Left lobe of liver (tissue), 2 donors: ENCODE data around the gene NOVA1. TPM values are rescaled to one million over a fixed set of nuclear protein-coding genes. Genes with fewer than 3 reads are reported as not detected.

Experiments used
- ATAC-seq: fragments of 200-7000 bp; cut with Tn5 transposase; one replicate; pipeline ENCODE4 v1.9.1; 2020; ENCODE audit warnings: mild to moderate bottlenecking, moderate library complexity
- DNase-seq: peaks from one replicate; pipeline ENCODE4 v3.0.0-alpha.2; 2020; ENCODE audit warnings: low spot score
- total RNA-seq: library from RNA; stranded (reverse); gene quantifications from one replicate; pipeline ENCODE4 v1.2.1, GENCODE V29; 2021
- donor health status: DM: no; HTN: no; CAD: no; lungs with moderate emphysema.
- donor health status: DM: no; HTN: yes; CAD: no.

Gene NOVA1
- total RNA-seq, 1 donor from 2014 or later: 0.25 TPM

DNA sequence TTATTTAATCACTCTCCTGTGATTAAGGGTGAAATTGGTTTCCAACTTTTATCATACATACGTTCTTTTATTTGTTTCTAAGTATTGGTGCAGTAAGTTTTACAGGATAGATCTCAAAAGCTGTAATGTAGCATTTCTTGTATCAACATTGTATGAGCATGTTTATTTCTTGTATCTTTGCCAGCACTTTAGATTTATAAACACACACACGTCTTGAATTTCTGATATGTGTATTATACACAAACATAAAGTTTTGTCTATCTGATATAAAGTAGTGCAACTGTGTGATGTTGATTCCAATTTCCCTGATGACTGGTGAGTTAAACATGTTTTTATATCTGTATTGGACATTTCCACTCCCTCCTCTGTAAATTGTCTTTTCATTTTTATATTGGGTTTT is 134.7 kb downstream of the NOVA1 start:
- no peak for DNase-seq
- ATAC-seq: no peak

DNA sequence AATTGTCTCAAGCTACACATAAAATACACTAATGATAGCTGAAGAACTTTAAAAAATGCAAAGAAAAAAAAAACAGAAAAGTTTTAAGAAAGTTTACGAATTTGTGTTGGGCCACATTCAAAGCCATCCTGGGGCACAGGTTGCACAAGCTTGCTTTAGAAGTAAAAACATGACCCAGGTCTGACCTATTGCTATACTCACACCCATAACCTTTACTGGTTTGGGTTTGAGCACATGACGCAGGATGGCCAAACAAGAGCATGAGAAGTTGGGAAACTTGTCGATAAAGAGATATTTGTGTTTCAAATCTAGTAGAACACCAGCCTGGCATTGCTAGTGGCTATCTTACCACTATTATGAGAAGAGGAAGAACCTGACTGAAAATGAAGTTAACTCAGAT is 143.7 kb downstream of the NOVA1 start:
- DNase-seq (no peak), ATAC-seq (peak; percentile 48)

DNA sequence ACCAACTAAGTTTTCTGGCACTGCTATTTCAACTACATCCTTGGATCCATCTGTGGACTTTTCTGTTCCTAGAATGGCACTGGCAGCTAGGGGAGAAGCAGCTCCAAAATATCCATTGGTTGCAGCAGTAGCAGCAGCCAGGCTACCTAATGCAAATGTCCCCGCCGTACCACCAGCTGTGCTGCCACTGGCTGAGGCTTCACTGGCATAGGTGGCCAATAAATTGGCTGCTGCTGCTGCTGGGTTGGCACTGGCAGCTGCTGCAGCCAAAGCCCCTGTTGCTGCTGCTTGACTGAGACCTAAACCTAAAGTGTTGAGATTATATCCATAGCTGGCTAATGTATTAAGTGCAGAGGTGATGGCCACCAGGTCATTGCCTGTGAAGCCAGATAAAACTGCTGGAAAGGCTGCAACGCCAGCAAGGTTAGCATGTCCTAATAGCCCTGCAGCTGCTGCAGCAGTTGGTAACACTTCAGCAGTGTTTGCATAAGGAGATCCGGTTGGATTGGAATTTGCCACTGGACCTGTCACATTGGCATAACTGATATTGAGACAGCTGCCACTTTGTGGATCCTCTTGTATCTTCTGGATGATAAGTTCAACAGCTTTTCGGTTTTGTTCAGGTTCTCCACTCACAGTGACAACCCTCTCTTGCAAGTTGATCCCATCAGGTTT is 149.5 kb downstream of the NOVA1 start:
- DNase-seq (no peak), ATAC-seq (peak; percentile 22)

DNA sequence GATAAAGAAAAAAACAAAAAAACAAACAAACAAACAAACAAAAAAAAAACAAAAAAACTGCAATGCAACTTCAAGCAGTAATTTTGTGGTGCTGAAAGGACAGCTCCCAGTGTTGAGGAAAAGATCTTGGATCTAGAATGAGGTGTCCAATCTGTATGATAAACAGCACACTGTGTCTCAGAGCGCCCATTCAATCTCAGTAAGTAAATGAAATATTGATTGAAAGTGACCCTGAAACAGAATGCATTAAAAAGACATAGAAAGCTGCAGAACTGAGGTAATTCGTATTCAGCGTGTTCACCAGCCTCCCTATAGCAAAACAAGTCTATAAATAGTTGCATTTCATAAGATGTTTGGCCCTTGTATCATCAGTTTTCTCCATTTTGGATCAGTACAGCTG is 153.0 kb downstream of the NOVA1 start:
- no peak for DNase-seq
- no peak for ATAC-seq

DNA sequence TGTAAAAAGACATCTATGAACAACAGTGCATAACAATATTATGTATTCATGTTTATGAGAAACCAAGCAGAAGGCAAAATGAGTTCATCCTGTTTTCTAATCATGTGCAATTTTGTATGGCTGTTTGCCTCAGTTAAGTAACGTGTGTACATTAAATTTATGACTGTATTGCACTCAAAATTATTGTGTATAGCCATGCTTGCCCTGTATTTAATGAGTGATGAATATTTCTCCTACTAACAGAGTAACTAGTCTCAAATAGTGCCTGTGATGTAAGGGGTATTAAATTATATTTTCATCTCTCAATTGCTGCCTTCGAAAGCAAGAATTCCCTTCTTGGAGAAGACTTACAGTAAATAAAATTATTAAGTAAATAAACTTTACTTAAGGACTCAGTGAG is 154.2 kb downstream of the NOVA1 start:
- ATAC-seq (no peak), DNase-seq (no peak)

DNA sequence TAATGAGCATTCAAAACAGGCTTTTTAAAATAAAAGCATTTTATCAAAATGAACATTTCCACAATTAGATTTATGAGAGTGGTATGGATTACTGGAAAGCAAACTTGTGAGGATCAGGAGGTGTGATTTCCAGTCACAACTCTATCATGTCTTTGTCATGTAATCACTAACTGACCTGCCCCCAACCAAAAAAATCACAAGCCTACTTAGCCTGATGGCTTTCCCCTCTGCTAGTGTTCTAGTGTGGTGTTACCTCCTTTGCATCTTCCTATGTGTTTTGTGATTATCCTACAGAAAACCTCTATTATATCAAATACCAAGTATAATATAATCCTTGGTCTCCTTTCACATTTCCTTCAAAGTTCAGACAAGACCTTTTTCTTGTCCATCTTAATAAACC is 168.6 kb downstream of the NOVA1 start:
- ATAC-seq (no peak), DNase-seq (no peak)

DNA sequence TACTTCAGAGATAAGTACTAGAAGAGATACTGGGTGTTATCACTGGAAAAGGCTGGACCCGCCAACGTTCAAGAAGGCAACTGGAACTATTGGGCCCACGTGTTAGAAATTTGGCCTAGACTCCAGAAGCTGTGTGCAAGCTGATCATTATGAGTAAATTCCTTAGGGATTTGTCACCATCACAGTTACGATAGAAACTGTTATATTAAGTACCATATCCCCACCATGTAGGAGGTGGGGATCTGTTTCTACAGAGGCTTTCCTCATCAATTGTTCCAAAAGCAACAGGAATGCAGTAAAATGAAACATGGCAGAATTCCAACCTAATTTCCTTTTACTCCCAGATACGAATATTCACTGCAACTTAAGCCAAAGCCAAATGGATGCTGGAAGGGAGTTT is 170.7 kb downstream of the NOVA1 start:
- ATAC-seq (no peak), DNase-seq (no peak)

DNA sequence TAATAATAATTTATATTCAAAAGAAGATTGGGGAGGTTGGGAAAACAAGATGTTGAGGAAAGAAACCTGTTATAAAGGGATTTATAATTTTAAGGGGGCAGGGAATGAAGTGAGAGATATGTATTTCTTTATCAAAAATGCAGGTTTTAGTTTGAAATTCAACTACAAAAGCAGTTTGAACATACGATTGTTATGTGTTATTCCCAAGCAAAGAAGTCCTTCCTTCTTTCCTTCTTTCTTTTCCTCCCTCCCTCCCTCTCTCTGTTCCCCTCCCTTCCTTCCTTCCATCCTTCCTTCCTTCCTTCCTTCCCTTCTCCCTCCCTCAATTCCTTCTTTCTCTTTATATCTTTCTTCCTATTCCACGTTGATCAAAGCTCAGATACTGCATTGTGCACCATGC is 173.3 kb downstream of the NOVA1 start:
- DNase-seq: no peak
- ATAC-seq: no peak

DNA sequence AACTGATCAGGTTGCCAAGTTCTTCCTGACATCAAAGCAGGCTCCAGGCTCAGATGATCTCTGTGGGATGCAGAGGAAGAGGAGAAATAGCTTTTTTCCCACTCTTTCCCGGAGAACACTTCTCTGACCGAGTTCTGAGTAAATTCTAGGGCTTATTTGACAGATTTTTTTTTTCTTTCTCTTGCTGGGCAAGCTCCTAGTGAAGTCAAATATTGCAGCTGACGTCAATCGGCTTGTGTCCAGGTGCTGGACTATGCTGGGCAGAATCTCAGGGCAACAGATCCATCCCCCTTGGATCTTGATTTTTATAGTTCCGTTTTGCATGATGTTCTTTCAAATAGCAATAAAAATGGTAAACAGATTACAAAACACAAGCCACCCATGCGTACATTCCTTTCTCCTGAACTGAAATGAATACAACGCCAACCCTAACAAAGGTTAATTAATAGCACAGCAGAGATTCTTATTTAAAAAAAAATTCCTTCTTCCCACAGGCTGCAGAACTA is 182.2 kb downstream of the NOVA1 start:
- peak; percentile 51 for DNase-seq
- ATAC-seq: peak; percentile 77

DNA sequence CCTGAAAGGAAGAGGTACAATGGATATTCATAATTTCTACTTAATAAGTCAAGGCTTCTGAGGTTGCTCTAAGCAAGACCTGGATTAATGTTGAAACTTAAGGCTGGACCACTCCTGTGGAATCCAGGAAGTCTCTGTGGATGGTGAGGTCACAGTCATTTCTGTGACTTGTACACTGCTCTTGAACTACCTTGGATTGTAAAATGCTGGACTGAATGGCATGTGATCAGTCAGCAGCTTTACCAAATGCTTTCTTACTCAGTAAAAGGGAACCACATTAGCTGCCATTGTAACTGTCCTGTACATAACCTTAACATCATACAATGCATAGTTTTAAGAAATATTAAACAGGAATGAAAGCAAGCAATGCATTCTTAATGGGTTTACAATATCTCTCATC is 182.9 kb downstream of the NOVA1 start:
- DNase-seq (no peak), ATAC-seq (no peak)

DNA sequence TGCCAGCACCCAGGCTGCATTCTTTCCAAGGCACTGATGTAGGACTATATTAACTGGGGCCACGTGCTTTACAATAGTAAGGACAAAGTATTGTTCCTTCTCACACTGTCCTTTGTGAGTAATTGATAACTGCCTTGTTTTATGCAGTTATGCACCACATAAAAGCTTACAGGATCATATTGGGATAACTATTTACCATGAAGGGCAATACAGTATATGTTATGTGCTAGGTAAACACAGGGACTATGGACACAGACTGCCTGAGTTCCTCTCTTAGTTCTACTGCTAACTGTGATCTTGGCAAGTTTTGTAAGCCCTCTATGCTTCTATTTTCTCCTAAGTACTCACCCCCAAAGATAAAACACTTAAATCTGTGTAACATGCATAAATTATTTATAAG is 183.7 kb downstream of the NOVA1 start:
- DNase-seq (no peak), ATAC-seq (no peak)

DNA sequence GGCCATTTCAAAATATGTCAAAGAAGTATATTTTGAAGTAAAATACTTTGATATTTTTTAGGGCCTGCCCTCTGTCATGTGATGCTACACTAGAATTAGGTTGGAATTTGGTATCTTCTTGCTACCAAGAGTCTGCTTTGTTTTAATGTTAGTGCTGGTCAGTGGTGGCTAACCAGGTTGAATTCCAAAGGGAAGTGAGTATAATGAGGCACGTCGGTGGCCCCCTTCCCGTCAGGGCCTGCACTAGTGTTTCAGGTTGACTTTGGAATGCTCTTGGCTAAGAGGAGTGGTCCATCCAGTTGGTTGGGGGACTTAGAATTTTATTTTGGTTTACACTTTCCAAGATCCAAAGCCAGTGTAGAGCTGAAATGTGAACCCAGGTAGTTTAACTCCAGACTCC is 185.4 kb downstream of the NOVA1 start:
- no peak for DNase-seq
- ATAC-seq: no peak

DNA sequence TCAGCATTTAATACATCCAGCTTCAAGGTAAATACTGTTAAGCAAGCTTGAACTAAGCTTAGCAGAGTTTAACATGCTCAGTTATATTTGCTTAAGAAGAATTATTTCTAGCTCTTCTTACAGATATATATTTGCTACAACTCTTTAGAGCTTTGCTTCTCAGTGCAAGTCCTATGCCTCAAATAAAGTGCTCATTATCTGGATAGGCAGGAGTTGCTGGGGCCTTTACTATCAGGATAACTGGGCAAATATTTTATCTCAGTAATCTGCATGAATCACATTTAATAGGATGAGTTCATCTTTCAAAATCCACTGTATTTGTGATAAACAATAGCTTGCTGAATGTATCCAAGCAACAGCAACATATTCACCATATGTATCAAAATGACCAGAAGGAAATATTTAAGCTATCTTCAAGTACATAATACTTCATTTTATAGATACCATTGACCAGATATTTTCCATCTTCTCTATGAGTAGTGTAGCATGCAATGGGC is 187.6 kb downstream of the NOVA1 start:
- DNase-seq: no peak
- ATAC-seq: no peak

DNA sequence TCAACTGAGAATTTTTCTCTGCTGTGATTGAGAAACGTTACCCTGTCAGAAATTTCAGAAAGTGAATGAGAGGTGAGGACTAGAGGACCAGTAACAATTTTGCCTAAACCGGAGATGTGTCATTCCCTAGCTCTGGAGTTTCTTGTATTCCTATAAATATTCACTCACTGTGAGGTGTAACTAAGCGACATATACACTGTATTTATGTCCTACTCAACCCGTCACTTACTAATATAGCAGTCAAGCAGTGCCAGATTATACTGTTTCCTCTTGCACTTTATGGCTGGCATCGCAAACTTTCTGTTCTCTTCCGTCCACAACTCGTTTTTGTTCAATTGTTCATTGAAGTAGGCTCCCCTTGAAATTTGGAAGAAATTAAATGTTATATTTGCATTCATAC is 192.9 kb downstream of the NOVA1 start:
- ATAC-seq: no peak

DNA sequence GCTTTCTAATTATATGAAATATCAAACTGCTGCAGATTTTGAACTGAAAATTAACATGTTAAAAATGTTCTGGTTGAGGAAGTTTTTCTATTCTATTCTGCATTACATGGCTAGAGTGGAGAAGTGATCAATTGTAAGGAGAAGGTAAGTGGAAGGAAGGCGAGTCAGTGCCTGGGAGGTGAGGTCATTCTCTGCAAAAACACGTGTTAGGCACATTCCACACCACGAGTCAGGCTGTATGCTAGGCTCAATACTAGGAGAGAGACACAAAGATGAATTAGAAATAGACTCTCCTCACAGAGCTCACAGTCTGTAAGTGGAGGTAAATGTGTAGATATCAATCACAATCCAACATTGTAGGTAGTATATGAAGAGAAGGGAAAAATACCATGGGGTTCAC is 194.1 kb downstream of the NOVA1 start:
- ATAC-seq: no peak
- DNase-seq: no peak

More for the DNA sequence above, 192.9 kb downstream of the NOVA1 start:
- DNase-seq: no peak

DNA sequence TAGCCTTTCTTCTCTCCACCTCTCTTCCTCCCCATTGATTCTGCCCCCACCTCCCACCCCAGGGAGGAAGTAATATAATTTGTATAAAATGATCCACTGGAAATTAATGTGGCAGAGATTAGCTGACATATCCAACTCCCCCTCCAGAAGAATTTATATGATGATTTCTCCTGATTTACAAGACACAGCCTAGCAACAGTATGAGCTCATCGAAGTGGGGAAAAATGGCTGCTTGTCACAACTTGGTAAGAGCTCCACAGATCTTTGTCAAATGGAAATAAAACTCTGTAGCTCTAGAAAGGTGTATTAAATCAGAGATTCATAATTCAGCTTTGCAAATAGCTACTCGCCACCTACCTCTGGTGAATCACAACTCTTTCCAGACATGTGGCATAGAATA is 195.7 kb downstream of the NOVA1 start:
- DNase-seq (no peak), ATAC-seq (no peak)

DNA sequence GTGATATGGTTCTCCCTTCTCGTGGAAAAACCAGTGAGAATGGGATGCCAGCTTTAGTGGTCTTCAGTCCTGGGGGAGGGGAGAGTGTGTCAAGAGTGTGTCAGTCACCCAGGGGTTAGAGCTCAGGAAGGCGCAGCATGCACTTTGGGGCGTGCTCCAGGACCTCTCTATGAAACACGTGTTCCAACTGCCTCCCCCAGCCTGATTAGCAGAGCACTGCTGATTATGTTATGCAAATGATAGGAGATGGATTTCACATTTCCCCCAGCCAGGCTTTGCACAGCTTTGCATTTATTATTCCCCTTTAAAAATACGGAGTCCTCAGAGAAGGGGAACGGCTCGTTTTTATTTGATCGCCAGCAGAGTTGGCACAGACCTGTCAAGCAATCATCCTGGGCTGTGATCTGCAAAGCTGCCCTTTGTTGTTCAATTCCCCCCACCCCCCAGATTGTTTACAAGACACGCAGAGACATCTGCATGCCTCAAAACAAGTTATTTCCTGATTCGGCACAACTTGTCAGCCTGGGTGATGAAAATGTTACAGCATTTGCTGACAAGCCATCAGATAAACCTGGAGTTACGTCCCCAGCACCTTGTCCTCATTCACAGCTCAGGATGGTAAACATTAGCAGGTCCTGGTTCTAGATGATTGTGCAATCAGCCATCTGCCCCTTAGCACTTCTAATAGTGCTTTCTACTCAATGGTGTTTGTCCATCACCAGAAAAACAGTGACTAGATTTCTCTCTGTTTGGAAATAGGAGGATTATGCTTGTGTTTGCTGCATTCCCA is 196.5 kb downstream of the NOVA1 start:
- ATAC-seq (peak; percentile 78), DNase-seq (no peak)

DNA sequence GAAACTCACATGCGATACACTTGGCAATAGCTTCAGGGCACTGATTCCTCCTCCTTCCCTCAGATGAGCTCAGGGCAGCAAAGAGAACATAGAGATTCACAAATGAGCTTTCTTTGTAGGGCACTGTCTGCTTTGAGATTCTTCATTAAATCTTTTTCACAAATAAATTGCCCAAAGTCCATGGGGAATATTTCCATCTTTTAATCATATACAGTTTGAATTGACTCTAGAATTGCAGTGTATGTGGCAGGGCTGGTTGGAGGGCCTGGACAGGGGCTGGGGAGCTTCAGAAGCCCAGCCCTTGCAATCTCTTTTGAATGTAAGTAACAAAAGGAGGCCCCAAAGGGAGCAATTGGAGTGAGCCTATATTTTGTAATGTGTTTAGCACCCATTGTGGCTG is 197.5 kb downstream of the NOVA1 start:
- DNase-seq (no peak), ATAC-seq (no peak)

DNA sequence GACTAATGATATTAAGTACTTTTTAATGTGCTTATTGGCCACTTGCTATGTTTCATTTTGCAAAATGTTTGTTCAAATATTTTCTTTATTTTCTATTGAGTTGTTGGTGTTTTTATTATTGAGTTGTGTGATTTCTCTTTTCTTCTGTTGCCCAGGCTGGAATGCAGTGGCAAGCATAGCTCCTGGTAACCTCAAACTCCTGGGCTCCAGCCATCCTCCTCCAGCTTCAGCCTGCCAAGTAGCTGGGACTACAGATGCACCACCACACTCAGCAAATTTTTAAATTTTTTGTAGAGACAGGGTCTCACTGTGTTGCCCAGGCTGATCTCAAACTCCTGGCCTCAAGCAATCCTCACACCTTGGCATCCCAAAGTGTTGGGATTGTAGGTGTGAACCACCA is 199.2 kb downstream of the NOVA1 start:
- ATAC-seq (no peak), DNase-seq (no peak)
